Gastroesophageal sphincter (tissue), 3 donors: ENCODE results near the gene TTLL4.

Experiments used
- EP300 ChIP-seq: sonication (generic); formaldehyde crosslinking; IDR thresholded peaks from one replicate; pipeline ENCODE4 v1.6.1; 2017; ENCODE audit warnings: antibody characterized with exemption, mild to moderate bottlenecking
- POLR2A ChIP-seq, 2 donors: fragments of 450-650 bp; IDR thresholded peaks; one replicate each; pipeline ENCODE4 v1.6.1; 2017; ENCODE audit warnings: antibody characterized with exemption in 2 of 2, mild to moderate bottlenecking in 2 of 2, moderate library complexity in 1 of 2
- POLR2AphosphoS5 ChIP-seq: sonication (generic); formaldehyde crosslinking; IDR thresholded peaks from one replicate; pipeline ENCODE4 v1.6.1; 2017; ENCODE audit warnings: antibody characterized with exemption
- TF ChIP-seq, protein P1 (sequence below), 4 experiments: fragments of 200-600 bp in 2 of 4; fragments of 450-650 bp in 2 of 4; sonication (generic) in 1 of 4; IDR thresholded peaks; one replicate each; pipeline ENCODE4 v1.5.1; 2017 to 2019; ENCODE audit warnings: antibody characterized with exemption in 4 of 4, mild to moderate bottlenecking in 2 of 4, moderate library complexity in 2 of 4

- no peak for TF ChIP-seq POLR2A (IDR thresholded peaks at IDR 0.05)
- TF ChIP-seq, protein P1, sequence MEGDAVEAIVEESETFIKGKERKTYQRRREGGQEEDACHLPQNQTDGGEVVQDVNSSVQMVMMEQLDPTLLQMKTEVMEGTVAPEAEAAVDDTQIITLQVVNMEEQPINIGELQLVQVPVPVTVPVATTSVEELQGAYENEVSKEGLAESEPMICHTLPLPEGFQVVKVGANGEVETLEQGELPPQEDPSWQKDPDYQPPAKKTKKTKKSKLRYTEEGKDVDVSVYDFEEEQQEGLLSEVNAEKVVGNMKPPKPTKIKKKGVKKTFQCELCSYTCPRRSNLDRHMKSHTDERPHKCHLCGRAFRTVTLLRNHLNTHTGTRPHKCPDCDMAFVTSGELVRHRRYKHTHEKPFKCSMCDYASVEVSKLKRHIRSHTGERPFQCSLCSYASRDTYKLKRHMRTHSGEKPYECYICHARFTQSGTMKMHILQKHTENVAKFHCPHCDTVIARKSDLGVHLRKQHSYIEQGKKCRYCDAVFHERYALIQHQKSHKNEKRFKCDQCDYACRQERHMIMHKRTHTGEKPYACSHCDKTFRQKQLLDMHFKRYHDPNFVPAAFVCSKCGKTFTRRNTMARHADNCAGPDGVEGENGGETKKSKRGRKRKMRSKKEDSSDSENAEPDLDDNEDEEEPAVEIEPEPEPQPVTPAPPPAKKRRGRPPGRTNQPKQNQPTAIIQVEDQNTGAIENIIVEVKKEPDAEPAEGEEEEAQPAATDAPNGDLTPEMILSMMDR (IDR thresholded peaks at IDR 0.05): no peak
- no peak for TF ChIP-seq EP300
- no peak for TF ChIP-seq POLR2AphosphoS5
Observed at GRCh38 chr2:218777276-218777990, 66.8 kb downstream of the TTLL4 start.
